DMS79 (cell line): ENCODE results near the gene ARL15.

Experiments
- DNase-seq: peaks from one replicate; lab custom pipeline; 2025; lab: John Stamatoyannopoulos, UW

ARL15 gene

DNA sequence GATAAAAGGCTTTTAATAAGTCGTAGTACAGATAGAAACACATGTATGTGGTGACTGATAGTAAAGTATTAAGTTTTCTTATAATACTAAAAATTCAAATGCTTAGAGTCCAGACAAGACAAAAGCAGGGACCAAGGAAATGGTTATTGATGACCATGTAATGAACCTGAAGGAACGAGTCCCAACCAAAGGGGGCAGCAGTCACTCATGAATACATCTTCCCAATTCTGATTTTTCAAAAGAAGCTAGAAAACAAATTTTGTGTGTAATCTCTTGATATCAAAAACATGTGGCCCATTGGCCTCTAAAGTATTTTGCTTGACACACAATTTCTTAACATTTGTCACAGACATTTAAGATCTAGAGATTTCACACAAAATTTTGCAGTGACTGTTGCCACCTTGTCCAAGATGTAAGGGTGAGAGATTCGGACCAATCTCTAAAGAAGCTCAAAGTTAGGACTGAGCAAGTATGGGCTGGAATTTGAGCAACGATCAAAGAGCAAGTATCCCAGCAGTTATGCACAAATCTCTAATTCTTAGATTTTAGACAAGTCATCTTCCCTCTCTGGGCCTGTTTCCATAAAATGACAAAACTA lies 66.8 kb downstream of the ARL15 start:
- no peak for DNase-seq

DNA sequence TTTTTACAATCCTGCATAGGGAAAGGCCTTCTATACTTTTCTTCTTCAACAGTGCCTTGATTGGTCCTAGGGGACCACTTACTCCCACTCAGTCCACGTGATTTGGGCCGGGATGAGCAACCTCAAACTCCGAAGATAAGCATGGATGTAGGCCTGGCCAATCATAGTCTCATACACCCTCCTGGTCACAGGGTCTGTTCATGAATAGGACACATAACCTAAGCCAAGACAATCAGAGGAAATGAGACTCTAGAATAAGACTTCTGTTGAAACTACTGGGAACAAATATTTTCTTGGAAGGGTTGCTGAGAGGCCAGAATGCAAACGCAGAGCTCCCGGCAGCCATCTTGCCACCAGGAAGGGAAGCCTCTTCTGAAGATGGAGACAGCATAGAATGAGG lies 68.1 kb downstream of the ARL15 start:
- no peak for DNase-seq

DNA sequence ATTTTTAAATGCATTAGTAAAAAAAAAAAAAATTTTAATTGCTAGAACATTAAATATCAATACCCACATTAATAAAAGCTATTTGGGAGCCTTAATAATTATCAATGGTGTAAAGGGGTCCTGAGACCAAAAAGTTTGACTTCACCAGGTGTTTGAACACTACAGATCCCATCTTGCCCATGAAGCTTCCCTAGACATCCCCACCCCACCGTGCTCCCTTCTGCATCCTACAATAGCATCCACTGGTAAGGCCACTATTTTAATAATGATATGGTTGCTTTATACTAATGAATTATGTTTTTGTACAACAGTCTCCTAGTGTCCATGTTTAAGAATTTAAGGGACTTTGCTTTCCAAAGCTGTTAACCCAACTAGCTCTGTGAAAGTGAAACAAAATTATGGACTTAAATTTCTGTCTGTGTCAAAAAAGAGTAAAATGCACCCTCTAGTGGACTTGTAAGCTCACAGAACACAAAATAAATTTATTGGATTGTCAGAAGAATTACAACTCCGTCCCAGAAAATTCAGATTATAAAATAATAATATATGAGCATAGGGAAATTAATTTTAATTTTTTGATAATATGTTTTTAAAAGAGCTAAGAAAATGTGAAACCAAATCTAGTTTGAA lies 76.0 kb downstream of the ARL15 start:
- DNase-seq, result no peak

DNA sequence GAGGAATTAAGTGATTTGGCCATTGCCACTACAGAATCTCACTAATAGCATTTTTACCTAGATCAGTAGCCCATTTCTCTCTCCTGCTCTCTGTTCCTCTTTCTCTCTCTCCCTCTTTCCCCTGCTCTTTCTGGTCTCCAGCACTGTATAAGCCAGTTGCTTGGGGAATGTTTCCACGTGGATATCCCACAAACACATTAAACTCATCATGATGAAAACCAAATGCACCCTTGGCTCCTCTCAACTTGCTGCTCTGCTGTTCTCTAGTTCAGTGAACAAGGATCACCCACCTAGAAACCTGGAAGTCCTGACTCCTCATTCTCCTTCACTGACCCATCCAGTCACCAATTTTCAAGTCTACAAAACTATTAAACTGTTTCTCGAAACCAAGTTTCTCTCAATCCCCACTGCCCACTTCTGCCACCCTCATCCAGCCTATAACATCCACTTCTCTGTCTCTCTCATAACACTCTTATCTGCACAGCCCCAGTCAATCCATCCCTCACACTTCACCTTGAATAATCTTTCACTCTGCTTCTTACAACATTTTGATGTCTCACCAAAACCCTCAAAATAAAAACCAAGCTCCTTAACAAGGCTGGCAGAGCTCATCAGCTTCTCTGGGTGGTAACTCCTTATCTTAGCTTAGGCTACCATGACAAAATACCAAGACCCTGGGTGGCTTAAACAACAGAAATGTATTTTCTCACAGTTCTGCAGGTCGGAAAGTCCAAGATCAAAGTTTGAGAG lies 79.3 kb downstream of the ARL15 start:
- no peak for DNase-seq

DNA sequence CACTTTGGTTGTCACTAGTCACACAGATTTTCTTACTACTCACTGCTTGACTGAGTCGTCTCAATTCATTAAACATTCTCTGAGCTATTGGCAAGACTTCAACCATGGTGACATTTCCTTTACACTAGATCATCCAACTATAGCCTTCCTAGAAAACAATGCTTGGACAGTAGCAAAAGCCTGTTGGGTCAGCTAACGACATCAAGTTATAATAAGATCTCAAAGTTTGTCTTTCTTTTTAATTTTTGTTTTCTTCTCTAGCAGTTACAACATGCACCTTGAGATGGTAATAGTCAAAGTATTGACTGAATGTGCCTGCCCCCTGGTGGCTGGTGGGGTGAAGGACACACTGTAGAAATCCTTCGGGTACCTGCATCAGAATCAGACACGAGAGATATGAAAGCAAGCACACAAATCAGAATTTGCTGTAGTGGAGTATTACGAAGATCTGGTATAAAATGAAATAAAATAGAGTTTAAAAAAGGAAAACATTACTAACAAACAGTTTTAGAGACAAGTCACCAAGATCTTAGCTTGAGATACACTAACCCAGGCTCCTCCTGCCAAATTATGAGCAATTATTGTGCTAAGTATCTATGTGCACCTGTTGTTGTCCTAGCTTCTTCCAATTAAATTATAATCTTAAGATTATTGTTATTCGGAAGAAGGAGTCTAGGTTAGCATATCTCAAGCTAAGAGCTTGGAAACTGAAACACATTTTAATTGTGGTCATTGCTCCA lies 81.2 kb downstream of the ARL15 start:
- DNase-seq, result no peak

DNA sequence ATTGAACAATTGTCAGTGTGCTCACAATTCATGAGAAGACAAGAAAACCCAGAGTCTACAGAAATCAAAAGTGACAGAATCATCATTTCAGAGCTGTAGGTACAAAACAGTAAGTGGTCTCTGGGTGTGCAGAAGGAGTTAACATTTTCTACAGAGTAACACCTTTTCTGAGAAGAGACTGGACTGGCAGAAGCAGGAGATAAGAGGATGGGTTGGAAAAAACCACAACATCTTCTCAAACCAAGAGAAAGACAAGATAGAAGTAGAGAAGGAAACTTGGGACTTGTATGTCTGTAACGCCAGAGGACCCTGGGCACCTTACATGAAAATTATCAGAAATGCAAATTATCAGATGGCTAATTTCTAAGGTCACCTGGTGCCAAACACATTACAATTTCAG lies 82.6 kb downstream of the ARL15 start:
- DNase-seq, result no peak

DNA sequence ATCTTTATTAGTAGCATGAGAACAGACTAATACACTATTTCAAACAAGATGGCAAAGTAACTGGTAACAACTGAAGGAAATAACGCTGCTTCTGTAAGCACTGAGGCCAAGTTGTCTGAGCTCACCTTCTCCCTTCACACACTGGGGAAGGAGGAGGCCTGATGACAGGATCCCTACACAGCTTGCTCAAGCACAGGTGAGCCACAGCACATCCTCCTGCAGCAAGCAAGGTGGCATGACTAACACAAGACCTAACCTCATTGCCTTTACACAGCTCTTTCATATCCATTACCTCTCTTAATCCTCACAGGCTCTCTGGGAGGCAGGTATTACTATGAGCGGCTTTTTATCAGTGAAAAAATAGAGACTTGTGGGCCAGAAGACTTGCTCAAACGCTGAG lies 83.3 kb downstream of the ARL15 start:
- no peak for DNase-seq

DNA sequence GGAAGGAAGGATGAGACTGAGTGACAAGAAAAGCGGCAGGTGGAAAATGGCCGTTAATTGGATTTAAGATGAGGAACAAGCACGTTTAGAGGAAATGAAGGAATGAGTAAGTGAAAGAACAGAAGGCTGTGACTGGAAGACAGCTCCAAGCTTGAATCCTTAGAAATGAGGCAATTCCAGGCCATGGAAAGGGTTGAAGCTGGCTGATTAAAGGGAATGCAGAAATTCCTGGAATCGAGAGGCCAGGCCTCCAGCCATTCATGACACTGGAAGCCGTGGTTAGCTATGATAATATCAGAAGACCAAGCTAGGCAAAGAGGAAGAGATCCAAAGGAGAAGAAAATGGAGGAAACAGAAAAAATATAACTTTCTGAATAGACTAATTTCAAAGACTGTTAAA lies 84.2 kb downstream of the ARL15 start:
- DNase-seq, result no peak

DNA sequence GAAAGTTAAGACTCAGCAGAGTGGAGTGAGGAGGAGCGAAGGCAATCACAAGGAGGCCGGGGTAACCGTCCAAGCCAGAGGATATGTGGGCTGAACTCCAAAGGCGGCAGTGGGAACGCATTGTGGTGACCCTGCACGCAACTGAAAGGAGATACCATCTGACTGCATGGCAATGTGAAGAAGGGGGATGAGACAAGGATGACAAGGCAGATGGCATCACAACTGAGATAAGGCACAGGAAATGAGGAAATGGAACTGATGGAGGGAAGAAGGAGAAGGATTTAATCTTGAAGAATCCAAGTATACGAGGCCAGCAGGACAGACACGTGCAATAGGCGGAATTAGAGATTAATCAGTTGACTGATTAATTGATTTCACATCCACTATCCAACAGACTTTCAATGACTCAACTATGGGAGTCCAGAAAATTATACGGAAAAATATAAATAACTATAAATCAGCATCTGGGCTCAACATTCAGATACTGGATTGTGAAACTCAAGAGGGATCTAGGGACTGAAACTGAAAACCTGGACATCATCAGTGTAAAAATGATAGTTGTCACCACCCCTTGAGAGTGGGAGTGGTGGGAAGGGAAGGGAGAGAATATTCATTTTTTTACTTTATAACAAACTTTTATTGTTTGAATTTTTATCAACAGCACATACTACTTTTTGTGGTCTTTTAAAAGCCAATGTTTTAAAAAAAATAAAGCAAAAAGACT lies 86.1 kb downstream of the ARL15 start:
- no peak for DNase-seq

DNA sequence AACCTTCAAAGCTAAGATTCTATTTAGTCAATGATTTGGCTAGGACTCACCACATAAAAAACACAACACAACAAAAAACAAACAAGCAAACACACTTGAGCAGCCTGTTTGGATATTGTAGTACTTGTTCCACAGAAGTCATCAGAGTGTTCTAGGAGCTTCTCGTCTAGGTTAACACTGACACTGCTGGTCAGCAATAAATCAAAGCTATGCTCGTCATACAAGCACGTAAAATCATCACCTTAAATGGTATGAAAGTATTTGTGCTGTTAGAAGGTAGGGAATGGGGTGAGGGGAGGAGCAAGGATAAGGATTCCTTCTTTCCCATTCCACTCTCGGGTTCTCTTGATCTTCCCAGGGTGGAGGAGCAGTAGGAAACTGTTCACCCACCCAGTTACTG lies 88.0 kb downstream of the ARL15 start:
- no peak for DNase-seq

DNA sequence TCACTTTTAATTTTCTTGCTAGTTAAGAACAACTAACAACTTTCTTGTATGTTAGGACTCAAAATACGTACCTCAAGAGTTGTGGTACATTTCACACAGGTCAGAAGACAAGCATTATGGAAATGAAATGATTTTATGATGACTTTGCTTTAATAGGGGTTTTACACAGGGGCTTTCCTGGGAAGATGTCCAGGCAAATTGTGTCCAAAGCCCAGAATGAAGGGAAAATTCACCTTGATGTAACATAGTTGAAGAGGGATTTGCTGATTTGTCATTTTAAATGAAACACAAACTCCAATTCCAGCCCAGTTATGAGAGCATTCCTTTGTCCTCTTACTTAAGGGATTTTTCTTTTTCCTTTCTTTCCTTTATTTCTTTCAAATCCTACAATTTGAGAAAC lies 89.2 kb downstream of the ARL15 start:
- DNase-seq, result no peak

DNA sequence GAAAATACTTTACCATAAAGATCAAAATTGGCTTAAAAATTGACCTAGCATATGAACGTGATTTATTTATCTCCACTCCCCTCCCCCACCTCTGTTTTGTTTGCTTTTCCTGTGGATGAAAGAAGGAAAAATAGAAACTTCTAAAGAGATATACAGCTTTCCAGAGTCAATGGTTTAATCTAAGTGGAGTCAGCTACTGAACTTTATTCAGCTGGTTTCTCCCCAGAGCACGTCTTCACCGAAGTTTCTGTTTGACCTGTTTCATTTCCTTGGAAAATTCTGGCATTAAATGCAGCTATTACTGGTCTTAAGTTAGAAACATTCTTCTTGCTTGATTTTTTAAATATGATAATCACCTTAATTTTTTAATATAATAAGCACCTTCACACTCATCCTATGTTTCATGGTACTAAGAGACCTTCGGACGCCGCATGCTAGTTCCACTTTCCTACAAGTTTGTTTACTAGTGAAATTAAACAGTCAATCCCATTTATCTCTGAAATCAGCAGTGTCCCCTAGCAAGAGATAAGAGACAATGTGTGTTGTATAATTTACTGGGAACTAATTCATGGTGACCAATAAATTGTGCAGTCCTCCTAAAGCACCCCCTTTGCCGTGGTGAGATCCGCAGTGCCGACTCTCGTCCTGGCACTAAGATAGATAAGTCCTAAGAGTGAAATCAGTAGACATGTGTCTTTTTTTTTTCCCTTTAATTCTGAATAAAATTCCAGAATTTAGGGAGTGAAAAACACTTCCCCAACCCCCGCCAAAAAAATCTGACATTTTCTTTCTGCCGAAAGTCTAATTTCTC lies 89.9 kb downstream of the ARL15 start:
- DNase-seq, result no peak

DNA sequence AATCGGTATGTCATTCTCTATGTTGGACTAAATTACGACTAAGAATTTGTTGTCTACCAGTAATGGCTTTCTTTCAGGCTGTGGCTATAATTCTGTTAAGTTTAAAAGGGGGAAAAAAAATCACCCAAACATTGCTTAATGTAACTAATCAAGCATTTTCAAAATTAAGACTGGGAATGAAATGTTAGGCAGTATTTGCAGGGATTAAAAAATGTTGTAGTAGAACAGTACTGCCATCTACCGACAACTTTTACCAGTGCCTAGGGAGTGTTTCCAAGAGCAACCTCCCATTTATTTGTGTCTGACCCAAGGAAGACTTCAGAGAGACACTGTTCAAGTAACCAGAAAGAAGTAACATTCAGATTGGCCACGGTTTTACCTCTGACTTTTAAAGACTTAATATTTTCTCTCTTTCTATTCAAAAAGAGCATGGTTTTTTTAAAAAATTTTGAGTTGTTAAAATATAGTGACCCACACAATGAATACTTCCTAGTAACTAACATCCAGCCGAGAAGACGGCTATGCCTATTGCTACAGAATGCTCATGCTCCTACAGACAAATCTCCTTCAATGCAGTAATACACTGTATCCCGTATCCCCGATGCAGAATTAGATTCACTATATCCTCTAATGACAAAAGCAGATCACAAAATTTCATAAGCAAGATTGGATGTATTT lies 92.4 kb downstream of the ARL15 start:
- no peak for DNase-seq

DNA sequence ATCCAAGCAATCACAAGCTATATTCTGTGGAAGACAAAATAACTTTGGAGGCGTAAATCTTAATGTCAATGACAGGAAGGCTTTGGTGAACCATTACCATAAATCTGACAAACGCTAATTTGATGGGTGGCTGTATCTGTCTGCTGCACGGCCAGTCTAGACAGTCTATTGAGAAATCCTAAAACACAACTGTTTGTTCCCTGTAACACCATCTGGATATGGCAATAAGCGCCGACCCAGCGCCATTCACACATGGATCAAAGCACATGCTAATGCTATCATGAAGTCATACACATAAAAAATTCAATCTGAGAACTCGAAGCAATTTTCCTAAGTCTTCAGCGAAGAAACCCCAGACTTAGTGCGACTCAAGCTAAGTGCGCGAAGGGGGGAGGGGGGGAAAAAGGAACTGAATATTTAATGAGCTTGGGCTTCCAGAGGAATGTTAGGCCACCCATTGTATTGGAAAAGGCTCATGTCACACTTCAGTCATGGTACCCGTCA lies 95.1 kb downstream of the ARL15 start:
- DNase-seq, result no peak

DNA sequence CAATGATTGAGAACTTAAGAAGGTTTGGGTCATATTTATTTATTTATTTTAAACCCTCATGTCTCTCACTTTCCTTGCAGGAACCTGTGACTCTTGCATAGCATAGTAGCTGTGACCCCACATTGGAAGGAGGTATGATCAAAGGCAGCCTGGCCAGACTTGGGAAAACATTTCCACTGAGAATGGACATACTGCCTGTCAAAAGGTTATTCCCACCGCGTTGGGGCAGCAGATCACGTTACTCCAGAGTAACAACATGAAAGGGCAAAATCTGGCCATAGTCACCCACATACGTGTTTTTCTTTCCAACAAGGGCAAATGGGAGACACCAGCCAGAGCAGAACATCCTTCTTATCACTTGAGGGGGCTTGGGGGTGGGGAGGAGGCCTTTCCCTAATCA lies 95.7 kb downstream of the ARL15 start:
- no peak for DNase-seq

DNA sequence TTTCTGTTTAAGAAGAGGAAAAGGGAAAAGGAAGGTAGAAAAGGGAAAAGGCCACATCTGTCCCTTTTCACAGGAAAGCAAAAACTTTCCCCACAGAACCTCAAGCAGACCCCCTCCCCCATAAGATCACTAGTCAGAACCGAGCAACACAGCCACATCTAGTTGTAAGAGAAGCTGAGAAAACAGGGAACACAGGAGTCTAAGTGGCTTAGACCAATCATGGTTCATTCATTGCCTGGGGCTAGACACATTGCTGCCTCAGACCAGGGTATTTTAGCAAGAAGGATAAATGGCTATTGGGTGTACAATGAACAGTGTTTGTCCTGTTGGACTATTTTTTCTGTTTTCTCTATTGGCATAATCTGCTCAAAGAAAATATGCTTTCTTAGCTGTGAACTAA lies 98.0 kb downstream of the ARL15 start:
- no peak for DNase-seq

DNA sequence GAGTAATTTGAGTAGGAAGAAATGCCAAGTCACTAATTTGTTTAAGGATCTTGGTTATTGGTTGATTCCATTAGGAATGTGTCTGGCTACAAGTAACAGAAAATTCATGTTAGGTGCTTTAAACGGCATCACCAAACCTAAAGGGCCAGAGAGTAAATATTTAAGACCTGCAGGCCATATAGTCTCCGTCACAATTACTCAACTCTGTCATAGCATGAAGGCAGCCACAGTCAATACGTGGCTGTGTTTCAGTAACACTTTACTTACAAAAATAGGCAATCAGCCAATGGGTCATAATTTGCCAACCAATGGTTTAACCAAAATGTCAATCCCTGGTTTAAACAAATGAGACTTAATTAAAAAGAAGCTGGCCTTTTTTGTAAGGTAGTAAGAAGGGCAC lies 98.5 kb downstream of the ARL15 start:
- no peak for DNase-seq

DNA sequence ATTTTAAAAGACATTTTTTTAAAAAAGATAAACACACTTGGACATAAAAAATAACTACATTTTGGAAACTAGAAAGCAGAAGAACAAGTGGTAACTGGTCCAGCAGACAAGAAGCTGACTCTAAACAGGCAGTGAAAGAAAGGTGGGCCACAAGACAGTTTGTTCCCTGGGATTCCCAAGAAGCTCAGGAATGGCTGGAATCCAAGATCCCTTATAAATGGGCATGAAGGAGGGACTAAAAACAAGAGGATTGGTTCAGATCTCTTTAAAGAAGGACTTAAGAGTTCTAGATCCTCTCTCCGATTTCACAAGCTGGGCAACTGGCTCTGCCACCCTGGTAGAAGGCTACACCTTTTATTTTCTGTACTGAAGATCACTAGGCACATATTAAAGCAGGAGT lies 102.8 kb downstream of the ARL15 start:
- DNase-seq, result no peak

DNA sequence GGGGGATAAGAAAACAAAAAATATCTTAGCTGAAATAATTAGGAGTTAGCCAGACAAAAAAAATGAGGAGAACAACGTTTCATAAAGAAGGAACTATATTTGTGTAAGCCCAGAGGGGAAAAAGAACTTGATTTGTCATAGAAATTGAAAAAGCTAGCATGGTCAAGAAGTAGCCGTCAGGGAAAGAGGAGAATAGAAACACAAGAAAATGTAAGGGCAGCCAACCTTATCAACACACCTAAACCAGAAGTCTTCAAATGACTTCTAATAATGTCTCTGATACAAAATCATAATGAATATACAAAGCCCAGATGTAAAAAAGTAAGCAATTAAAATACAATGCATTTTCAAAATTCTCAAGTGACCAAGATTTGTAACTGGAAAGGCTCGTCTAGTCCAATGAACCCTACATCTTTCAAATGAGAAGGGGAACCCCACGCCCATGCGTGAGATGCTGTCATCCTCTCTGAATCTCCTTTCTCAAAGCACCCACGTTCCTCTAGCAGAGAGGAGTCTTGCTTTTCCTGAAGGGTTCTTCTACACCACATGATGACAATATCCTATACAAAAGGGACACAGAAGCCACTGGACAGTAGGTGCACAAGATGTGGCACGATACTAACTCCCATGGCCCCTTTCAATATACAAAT lies 103.7 kb downstream of the ARL15 start:
- DNase-seq, result no peak

DNA sequence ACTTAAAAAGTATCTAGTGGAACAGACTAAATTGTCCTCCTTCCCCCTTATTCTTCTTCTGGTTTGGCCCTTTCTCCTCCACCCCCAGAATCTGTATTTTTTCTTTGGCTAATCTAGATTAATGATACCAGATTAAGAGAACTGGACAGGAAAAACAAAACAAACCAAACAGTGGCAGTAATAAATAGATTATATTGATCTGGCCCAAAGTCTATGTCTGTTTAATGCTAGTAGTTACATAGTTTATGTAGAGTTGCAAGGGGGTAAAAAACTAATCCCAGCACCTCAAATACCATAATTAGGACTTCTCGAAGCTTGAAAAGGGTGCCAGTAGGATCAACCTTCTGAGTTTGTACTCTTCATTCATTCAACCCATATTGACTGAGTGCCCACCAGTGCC lies 104.5 kb downstream of the ARL15 start:
- no peak for DNase-seq
